Keratinocyte (primary cell): ENCODE results near the gene SIK3.

Experiments used
- CTCF ChIP-seq, 3 experiments: IDR thresholded peaks in 1 of 3; conservative IDR thresholded peaks in 1 of 3; optimal IDR thresholded peaks in 1 of 3; 2 replicates in 2 of 3; 3 replicates in 1 of 3; pipeline versions ENCODE3 to v1.5.1; 2011; ENCODE audit warnings: low read length in 3 of 3, mild to moderate bottlenecking in 3 of 3, moderate library complexity in 2 of 3, control low read depth in 1 of 3, inconsistent platforms in 1 of 3; ENCODE audit not compliant: insufficient read depth in 2 of 3; ENCODE audit errors: extremely low read depth in 1 of 3
- EZH2 ChIP-seq: IDR thresholded peaks from one replicate; pipeline ENCODE4 v1.6.1; 2012; ENCODE audit warnings: inconsistent platforms, mild to moderate bottlenecking, low read length, moderate library complexity

GRCh38 chr11:117100556-117100955, 2.3 kb upstream of the SIK3 start:
- TF ChIP-seq CTCF (optimal IDR thresholded peaks at IDR 0.05 in 1 of 3, IDR thresholded peaks at IDR 0.05 in 1 of 3, conservative IDR thresholded peaks at IDR 0.05 in 1 of 3; ENCODE audit: extremely low read depth in 1 of 3, insufficient read depth in 2 of 3, low read length in 3 of 3), result no peak
- no peak for TF ChIP-seq EZH2
